ENCODE data around the gene PLEKHG3.

DNA sequence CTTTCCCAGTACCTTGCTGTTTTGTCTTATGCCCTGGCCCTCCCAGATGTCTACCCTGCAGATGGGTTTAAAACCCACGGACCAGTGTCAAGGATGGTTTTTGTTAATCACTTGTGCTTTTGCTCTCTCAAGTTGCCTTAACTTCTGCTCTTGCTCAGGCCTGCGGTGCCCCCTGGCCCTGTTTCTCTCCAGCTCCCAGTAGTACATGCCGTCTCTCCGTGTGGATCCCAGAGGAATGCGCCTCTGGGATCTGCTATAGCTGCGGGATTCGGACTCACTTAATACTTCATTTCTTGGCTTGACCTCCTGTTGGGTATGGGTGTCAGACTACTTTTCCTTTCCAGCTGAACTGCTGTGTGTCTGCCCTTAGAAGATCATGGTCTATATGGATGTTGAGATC lies 14.5 kb downstream of the PLEKHG3 start:
- TF ChIP-seq, protein P1, sequence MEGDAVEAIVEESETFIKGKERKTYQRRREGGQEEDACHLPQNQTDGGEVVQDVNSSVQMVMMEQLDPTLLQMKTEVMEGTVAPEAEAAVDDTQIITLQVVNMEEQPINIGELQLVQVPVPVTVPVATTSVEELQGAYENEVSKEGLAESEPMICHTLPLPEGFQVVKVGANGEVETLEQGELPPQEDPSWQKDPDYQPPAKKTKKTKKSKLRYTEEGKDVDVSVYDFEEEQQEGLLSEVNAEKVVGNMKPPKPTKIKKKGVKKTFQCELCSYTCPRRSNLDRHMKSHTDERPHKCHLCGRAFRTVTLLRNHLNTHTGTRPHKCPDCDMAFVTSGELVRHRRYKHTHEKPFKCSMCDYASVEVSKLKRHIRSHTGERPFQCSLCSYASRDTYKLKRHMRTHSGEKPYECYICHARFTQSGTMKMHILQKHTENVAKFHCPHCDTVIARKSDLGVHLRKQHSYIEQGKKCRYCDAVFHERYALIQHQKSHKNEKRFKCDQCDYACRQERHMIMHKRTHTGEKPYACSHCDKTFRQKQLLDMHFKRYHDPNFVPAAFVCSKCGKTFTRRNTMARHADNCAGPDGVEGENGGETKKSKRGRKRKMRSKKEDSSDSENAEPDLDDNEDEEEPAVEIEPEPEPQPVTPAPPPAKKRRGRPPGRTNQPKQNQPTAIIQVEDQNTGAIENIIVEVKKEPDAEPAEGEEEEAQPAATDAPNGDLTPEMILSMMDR (IDR thresholded peaks at IDR 0.05): no peak
- no peak for TF ChIP-seq ZFX (IDR thresholded peaks at IDR 0.05; ENCODE audit: borderline replicate concordance)

Measured in 22Rv1 (cell line).